ENCODE results near the gene SPATA20.

Gene SPATA20

GRCh38 chr17:50547035-50547735, at the start of gene SPATA20:
Gene SPATA20, plus strand, starts transcription at chr17:50547174. Its CDS starts 35 bp downstream, at chr17:50547209.
- DNase-seq: peak; percentile 74 to 81

GRCh38 chr17:50498021-50498874, 48.7 kb upstream of the SPATA20 start:
- DNase-seq: no peak

GRCh38 chr17:50499270-50499669, 47.7 kb upstream of the SPATA20 start:
- DNase-seq: no peak

- no peak for DNase-seq
These were observed 47.3 kb upstream of the SPATA20 start for GRCh38 chr17:50499721-50500120.

GRCh38 chr17:50501054-50501453, 45.9 kb upstream of the SPATA20 start:
- peak; percentile 22 to 39 for DNase-seq

GRCh38 chr17:50502301-50502990, 44.5 kb upstream of the SPATA20 start:
- DNase-seq: no peak

- DNase-seq: no peak
These were observed 41.3 kb upstream of the SPATA20 start for GRCh38 chr17:50505591-50506130.

DNA sequence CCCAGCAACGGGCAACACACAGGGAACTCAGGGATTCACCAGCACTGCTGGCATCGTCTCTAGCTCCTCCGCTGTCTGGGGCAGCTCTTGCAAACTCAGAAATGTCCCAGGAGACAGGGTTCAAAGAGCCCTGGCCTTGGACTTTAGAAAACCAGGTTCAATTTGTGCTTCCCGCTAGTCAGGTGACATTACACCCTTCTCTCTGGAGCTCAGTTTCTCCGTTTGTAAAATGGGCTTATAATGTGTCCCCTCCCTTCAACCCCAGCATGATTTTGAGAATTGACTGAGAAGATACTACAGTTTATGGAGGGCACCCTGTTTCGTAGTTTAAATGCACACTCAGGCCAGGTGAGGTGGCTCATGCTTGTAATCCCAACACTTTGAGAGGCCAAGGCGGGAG, 40.7 kb upstream of the SPATA20 start:
- no peak for DNase-seq

GRCh38 chr17:50507871-50508572, 39.0 kb upstream of the SPATA20 start, which contains the start of gene MYCBPAP:
Gene MYCBPAP, plus strand, starts transcription at chr17:50508439. Its CDS starts 236 bp downstream, at chr17:50508675.
- peak; percentile 49 to 71 for DNase-seq

DNA sequence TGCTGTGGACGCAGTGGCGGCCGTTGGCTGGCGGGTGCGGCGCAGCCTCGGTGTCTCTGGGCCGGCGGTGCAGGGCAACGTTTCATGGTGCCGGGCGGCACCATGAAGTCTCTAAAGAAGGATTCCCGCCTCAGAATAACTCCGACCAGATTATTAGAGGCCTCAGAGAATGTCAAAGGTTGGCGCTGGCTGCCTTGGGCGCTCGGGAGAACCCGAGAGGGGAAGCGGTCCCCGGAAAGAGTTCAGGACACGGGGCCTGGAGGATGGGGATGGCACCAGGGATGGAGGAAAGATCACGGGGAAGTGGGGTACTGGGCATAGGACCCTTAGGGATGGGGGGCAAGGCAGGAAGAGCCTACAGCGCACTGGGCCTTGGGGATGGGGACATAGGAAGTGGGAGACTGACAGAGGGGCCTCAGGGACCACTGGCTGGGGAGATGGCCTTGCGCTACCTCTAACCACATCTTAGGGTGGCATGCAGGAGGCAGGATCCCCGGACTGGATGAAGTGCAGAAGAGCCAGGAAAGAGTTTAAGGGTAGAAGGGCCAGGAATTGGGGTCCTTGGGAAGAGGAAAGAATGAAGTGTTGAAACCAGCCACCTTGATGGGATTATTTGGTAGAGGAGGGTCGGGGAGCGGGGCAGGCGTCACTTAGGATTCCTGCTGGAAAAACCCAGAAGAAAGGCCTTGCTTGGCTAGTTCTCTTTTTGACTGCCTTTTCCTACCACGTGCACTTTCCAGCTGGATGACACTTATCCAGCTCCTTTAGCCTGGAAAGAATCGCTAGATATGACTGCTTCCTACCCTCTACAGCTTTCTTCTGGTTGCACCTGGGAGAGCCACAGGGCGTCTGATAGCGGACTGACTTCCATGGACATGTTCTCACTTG, 38.2 kb upstream of the SPATA20 start:
- DNase-seq: no peak

GRCh38 chr17:50511058-50511457, 35.9 kb upstream of the SPATA20 start:
- DNase-seq: peak in 1 of 2 donors; percentile 37

GRCh38 chr17:50513495-50513894, 33.5 kb upstream of the SPATA20 start:
- no peak for DNase-seq

DNA sequence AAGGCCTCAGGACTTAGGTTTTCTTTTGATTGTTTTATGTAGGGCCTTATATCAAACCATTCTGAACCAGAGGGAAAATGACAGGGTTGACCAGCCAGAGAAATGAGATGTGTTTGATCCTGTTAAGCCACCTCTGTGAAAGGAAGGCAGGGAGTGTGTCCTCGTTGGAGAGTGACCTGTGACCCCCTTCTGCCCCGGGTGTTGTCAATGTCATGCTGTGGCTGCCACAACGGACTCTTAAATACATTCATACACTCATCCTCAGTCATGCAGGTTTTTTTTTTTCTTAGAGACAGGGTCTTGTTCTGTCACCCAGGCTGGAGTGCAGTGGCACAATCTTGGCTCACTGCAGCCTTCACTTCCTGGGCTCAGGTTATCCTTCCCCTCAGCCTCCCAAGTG, 32.6 kb upstream of the SPATA20 start:
- DNase-seq: no peak

DNA sequence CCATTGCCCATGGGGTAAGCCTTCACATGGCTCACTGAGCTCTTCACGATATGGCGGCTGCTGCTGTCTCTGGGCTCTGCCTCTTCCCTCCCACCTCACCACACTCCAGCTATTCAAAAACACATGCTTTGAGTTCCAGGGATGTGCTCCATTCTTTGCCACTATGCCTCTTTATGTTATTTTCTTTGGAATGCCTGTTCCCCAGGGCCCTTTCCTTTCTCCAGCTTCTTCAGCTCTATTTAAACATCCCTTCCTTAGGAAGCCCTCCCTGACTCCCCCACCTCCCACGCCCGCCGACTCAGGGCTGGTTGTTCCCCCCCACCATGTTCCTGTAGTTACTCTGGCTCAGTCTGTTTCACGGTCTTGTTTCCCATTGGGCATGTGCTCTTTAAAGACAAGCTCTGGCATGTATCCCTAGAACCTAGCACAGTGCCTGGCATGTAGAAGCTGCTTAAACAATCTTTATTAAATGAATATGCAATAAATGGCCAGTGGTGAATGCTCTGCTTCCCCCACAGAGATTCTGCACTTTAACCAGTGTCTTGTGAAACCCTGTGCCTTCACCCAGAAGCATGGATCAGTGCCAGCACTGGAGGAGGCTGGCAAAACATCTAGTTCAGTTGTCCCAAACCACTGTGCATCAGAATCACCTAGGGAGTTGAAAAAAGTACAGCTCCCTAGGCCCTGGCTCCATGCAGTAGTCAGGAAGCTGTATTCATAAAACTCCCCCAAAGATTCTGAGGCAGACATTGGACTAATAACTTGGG, 31.9 kb upstream of the SPATA20 start:
- no peak for DNase-seq

DNA sequence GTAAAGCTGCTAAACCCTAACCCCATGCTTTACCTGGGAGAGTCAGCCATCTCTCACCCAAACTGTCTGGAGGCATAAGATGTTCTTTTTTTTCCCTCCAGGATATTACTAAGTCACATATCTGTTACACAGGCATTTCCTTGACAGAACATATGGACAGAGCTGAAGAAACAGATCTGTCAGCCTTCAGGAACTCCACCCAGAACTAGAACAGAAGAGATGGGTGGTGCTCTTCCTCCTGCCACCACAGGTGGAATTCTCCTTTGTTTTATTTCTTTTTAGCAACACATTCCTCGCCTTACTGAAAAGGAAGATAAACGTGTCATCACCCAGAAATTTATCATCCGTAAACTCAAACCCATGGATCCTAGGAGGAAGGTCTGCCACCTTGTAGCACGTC, 30.0 kb upstream of the SPATA20 start:
- no peak for DNase-seq

DNA sequence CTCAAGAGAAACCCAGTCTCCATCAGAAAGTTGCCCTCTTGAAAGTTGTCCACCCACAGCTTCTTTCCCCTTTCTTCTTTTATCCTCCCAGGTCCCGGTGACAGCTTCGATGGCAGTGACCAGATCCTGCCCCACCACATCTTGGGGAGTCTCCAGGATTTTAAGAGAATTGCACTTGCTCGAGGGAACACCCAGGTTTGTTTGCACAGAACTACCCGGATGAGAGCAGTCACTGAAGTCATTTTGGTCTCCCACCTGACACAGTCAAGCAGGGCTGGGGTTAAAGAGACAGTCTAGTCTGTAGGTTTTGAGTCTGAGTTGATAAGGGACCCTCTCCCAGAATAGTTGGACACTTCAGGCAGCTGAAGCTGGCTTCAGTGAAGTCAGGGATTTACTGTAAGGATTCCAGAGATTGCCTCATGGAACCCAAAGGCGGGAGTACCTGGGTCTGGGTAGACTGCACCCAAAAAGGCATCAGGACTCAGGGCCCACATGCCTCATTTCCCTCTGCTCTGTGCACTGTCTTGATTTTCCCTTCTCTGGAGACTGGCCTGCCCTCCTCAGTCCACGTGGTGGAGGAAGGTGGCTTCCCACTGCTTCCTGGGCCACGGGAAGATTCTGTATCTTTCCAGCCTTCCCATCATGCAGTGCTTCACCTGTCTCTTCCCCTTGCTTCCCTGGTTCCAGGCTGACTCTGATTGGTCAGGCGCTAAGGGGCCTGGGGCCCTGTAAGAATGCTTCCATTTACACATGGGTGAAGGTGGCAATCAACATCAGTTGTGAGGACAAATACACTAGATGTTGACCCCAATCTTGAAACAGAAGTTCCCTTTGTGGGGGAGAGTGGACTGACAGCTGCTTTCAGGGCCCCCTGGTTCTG, 29.2 kb upstream of the SPATA20 start:
- no peak for DNase-seq

GRCh38 chr17:50518384-50519023, 28.5 kb upstream of the SPATA20 start:
- no peak for DNase-seq

DNA sequence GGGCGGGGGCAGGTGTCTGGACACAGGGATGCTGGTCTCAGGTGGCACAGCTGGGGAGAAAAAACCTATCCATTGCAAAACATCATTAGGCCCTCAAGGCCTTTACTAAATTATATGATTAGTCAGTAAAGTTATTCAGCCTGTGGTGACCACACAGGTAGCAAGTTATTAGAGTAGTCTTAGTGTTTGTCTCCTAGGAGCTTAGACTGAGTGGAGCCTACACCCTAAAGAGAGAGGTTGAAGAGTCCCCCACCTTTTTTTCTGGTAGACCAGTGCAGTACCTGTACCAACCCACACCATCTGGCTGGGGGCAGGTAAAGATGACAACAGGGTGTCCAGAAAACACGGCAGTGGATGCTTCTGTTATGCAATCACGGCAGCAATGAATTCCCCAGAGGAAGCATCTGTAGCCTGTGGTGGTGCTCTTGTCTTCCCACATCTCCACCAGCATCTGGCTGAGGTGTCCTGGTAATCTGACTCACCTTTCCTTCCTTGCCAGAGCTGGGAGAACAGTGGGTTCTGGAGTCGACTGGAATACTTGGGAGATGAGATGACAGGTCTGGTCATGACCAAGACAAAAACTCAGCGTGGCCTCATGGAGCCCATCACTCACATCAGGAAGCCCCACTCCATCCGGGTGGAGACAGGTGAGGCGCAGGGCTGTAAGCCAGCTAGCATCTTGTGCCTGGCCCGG, 27.7 kb upstream of the SPATA20 start:
- no peak for DNase-seq
